Endometrial microvascular endothelial cells (primary cell): Measurements from ENCODE around the gene STUB1. TPM values are rescaled to one million over a fixed set of nuclear protein-coding genes. Genes with fewer than 3 reads are reported as not detected.
"Not testable (repeated sequence)": the region's sequence is repeated elsewhere in the genome, so short reads cannot be mapped to it uniquely, and the experiment has no call there.

Experiments used
- in situ Hi-C: cut with HindIII; loops from 2 replicates; pipeline ENCODE4 v1.10.0; 2017; ENCODE audit warnings: low sequenced_read_pairs, low pct_unique_long_range_greater_than_20kb; ENCODE audit errors: inconsistent ontology term
- total RNA-seq: library from RNA; depleted of rRNA; stranded (reverse); fragments of >200 nt; gene quantifications from one replicate; pipeline ENCODE4 v1.2.3, GENCODE V29; 2015; ENCODE audit errors: inconsistent ontology term

The STUB1 gene
- total RNA-seq, 1 donor from 2014 or later: 229 TPM

DNA sequence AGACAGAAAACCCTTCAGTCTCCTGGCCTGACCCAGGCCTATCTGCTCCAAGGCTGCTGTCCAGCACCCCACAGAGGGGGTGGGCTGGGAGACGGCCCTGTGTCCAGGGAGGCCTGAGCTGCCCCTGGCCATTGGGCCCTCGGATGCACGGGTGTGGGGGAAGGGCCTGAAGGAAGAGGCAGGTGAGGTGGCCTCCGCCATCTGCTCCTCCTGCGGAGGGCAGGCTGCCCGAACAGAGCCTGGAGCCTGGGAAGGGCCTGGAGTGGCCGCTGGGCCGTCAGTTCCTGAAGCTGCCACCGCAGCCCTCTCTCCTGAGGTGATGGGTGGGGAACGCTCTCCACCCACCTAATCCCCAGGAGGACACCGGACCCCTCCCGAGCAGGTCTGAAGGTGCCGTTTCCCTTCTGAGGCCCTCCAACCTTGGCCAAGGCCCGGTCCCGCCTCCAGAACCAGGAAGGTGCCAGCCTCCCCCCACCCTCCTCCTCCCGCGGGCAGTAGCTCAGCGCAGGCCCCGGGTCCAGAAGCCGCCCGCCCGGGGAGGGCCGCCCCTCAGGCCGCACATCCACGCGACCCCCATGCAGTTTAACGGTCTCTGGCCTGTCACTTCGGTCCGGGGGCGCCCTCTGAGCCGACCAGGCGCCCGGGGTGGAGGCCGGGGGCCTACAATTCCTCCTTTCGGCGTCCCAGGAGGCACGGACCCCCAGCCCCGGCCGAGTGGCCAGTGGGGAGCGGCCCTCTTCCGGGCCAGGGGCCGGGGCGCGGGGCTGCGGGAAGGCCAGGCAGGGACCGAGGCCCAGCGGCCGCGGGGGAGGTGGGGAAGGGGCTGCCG lies 24.6 kb downstream of the STUB1 start:
- in situ Hi-C loops: no loop called here

DNA sequence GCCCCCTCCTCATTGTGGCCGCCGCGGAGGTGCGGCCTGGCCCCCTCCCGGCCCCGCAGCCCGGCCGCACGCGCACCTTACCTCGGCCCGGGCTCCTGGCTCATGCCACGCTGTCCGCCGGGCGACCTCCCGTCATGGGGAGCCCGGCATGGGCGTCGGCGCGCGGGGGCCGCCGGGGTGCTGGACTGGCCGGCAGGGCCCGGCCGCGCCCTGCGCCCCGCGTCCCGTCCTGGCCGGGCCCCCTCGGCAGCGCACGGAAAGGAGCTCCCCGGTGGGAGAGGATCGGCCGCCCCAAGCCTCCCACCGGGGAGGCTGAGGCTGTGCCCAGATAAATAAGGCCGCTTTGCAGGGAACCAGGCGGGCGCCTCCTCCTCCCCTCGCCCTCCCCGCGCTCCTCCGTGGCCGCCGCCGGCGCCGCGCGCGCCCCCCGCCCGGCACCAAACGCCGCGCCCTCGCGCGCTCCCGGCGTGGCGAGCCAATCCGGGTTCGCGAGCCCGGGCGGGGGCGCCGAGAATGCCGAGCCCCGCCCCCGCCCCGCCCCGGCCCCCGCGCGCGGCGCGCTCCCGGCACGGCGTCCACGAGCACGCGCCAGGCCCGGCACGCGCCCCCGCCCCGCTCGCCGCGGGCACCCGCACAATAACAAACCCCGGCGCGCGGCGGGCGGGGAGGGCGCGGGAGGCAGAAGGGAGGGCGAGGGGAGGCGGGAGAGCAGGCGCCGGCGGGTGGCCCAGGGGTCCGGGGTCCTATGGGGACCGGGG lies 25.4 kb downstream of the STUB1 start, which contains the start of gene FBXL16:
Gene FBXL16, minus strand, starts transcription at position 371 of the 758 bp plus-strand sequence. CDS start 8,396 bp downstream, outside the sequence.
- in situ Hi-C loops: no loop called here

DNA sequence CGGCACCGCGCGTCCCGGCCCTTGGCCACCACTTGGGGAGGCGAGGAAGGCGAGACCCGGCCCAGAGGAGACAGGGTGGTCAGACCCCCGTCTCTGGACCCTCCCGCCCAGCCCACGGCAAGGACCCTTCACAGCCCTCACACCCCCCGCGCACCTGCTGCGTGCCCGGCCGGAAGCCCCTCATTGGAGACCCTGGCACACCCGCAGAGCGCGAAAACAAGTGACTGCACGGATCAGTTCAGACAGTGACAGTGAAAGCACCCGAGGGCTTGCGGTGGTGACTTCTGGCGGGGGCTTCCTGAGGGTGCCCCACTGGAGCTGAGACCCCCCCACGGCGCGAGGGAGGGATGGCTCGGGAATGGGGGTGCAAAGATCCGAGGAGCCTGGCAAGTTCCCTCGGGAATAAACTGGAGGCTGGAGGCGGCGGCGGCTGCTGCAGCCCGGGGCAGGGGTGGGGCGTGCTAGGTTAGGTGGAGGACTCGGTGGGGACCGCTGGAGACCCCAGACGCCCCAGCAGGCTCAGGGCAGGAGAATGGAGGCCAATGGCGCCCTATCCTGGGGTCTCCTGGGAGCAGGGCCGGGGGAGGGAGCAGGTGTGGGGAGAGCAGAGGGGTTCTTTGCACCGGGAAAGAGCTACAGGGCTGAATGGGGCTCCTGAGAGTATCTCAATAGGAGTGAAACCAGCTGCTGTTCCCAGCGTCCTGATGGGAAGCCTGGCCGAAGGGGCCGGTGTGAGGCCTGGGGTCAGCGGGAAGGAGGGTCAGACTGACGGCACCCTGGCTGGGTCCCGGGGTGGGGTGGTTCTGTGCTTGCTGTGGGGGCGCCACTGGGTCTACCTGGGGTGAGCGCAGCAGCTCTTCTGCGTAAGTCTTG lies 26.2 kb downstream of the STUB1 start:
- in situ Hi-C loops: no loop called here

DNA sequence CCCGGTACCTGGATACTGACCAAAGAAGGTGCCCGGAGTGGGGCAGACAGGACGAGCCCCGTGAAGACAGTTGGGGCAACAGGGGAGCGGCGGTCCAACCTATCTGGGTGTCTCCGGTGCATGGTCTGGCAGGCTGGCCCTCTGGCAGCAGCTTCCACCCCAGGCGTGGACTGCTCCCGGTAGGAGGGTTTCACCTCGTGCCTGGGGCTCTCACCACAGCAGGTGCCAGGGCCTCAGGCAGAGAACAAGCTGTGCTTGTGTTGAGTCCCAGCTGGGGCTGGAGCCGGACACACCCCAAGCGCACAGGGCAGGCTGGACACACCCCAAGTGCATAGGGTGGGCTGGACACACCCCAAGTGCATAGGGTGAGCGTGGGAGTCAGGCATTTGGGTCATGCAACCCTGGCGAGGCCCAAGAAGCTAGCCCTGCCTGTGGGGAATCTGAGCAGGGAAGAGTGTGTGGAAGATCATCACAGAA lies 26.9 kb downstream of the STUB1 start:
- in situ Hi-C loops: no loop called here

DNA sequence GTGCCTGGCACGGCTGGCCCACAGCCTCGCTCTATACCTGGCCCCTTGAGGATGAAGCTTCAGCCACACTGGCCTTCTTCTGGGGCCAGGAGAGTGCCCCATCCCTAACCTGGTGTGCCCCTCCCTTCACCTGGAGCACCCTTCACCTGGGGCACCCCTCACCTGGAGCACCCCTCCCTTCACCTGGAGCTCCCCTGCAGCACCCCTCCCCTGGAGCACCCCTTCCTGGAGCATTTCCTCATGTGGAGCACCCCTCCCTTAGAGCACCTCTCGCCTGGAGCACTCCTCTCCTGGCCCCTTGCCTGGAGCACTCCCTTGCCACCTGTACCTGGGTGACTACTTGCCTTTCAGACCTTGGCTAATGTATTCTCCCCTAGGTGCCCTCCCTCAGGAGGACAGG lies 27.8 kb downstream of the STUB1 start:
- in situ Hi-C loops: no loop called here

DNA sequence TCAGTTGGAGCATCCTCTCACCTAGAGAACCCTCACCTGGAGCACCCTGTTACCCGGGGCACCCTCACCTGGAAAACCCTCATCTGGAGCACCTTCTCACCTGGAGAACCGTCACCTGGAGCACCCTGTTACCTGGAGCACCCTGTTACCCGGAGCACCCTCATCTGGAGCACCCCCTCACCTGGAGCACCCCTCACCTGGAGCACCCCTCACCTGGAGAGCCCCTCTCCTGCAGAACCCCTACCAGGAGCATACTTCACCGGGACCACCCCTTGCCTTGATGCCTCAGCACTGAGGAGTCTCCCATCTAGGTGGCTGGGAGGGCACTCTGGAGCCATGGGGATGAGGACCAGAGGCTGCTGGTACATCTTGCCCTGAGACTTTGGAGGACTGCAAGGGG lies 28.7 kb downstream of the STUB1 start:
- in situ Hi-C loops: no loop called here

DNA sequence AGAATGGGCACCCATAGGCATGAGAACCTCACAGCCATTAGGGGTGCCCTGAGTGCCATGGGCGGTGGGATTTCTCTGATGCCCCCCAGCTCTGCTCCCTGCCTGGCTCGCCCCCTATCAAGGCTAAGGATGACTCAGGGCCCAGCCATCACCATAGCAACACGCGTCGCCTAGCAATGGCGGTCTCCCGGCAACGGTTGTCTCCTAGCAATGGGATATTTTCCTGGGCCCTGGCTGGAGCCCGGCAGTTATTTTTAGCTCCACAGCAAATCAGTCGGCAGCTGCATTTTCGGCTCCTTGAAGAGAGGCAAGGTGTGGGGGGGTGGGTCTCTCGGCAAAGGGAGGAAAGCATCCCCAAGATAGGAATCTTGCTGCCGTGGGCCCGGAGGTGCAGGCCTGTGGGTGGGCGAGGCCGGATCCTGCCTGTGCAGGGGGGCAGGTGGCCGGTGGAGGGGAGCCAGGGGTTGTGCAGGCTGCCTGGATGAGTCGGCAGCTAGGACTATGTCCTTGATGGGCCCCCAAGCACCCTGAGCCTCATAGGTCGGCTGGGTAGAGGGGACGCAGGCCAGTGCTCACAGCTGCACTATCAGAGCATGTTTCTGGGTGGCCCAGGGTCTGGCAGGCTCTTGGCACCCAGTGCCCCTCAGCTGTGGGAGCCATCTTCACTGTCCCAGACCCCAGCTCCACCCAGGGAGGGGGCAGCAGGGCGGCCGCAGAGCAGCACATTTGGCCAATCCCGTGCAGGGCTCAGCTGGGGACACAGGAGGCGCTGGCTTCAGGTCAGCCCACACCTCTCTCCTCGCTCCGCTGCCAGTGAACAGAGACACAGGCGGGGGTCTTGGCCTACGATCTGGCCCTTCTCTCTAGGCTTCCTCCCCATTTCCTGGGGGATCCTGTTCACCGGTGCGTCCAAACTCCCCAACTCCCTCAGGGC lies 29.6 kb downstream of the STUB1 start:
- in situ Hi-C loops: no loop called here

DNA sequence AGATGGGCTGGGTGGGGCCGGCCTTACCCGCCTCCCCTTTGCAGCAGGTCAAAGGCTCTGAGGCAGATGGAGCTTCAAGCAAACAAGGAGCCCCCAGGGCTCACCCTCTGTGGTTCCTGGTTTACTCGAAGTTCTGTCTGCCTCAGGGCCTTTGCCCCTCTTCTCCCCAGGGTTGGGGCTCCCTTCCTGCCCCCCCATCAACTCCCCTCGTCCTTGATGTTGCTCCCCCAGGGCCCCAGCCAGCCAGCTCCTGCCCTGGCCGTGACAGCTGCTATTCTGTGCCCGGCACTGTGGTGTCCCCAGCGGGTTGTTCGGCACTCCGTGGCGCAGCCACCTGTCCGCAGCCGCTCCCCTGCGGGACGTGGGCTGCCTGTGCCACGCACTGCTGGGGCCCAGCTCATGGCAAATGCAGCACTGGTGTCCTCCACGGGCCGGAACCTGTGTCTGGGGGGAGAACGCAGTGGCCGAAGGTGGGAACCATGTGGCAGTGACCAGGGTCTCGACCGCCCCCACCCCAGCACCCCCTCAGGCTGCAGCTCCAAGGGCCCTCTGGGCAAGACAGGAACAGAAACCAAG lies 30.4 kb downstream of the STUB1 start:
- in situ Hi-C loops: no loop called here

DNA sequence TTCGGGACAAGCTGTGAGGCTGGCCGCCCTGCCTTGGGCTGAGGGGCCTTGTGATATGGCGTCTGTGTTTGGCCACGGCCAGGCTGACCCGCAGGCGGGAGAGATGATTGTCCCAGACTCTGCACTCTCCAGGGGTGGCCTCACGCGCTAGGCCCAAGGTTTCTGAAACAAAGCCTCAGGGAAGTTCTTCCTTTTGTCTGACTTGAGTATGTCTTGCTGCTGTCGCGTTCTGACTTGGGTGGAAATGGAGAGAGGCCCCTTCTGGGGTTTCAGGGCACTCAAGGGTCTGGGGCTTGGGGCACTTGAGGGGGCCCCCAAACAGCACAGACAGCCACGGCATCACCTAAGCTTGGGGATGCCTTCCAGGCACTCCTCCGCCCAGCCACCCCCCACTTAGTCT lies 30.9 kb downstream of the STUB1 start:
- in situ Hi-C loops: no loop called here

DNA sequence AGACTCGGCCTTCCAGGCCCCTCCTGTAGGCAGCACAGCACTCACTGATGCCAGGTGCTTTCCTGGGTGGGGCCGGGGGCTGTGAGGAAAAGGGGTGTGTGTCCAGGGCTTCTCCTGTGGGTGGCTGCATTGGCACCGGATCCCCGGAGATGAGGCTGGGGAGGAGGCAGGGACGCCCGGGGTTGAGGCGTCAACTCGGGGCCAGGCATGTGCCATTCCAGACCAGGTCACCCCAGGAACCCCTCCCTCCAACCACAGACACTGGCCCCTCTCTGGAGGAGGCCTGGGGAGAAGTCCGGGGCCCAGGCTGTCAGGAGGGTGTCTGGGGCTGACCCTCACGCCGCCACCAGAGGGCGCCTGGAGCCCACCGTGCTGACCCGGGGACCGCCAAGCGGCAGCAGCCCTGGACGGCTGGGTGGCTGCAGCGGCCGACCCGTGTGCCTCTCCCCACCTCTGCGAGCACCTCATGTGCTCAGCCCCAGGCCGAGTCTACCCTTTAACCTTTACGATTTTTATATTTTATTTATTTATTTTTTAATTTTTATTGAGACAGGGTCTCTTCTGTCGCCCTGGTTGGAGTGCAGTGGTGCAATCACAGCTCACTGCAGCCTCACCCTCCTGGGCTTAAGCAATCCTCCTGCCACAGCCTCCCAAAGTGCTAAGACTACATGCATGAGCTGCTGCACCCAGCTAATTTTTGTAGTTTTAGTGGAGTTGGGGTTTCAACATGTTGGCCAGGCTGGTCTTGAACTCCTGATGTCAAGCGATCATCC lies 31.5 kb downstream of the STUB1 start:
- in situ Hi-C loops: no loop called here

DNA sequence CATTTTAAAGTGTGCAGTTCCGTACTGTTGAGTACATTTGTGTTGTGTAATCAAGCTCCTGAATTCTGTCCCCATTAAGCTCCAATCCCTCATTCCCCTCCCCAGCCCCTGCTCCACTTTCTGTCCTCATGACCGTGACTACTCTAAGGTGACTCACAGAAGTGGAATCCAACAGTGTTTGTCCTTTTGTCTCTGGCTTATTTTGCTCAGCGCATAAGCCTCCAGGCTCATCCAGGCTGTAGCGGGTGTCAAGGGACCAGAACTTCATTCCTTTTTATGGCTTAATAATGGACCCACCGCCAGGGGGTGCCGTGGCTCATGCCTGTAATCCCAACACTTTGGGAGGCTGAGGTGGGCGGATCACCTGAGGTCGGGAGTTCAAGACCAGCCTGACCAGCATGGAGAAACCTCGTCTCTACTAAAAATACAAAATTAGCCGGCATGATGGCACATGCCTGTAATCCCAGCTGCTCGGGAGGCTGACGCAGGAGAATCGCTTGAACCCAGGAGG lies 32.6 kb downstream of the STUB1 start:
- in situ Hi-C loops: not testable (repeated sequence)

DNA sequence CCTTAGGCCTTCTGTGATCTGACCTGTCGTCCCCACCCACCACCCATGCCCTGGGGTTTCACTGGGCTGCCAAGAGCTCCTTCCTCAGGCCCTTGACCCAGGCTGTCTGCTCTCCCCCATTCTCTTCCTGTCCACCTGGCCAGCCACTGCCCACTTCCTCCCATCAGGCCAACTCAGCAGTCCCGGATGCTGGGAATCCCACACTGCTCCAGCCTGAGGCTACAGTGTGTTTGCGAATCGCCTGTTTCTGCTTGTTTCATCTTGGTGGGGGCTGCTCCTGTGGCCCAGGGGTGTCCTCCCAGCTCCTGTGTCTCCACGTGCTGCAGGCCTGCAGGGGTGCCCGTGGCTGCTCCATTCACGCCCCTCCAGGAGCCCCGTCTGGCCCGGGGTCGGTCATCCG lies 33.9 kb downstream of the STUB1 start:
- in situ Hi-C loops: no loop called here

DNA sequence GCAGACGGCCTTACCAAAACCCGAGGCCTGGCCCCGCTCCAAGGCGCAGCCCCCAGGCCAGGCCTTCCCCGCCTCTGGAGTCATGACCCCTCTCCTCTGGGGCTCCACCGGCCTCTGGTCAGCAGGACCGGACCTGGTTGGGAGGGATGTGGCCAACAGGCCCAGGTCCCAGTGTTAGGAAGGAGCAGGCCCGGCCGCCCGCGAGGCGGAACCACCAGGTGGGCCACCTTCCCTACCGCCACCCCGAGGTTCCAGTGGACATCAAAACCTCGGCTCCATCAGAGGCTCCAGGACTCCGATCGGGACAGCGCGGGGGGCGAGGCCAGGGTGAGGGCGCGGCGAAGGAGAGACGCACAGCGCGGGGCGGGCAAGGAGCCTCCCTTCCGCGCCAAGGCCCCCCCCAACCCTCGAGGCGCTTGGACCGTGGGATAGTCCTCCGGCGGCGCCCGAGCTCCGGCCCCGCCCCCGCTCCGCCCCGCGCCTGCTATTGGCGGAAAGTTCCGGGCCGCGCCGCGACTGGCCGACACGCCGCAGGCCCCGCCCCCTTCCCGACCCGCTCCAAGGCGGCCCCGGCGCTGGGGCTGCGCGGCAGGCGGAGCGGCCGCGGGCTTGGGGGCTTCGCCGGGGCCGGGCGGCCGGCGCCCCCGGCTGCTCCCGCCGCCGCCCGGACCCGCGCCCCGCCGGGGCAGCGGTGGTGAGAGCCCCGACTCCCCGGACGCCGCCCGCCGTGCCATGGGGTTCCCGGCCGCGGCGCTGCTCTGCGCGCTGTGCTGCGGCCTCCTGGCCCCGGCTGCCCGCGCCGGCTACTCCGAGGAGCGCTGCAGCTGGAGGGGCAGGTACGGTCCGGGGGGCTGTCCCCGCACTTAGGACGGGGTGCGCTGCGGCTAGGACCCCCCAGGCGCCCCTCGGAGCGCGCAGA lies 34.6 kb downstream of the STUB1 start, which contains the start of gene METRN:
Gene METRN, plus strand, starts transcription at position 561 of the 919 bp plus-strand sequence. Its CDS starts 172 bp downstream, at position 733.
- in situ Hi-C loops: no loop called here

DNA sequence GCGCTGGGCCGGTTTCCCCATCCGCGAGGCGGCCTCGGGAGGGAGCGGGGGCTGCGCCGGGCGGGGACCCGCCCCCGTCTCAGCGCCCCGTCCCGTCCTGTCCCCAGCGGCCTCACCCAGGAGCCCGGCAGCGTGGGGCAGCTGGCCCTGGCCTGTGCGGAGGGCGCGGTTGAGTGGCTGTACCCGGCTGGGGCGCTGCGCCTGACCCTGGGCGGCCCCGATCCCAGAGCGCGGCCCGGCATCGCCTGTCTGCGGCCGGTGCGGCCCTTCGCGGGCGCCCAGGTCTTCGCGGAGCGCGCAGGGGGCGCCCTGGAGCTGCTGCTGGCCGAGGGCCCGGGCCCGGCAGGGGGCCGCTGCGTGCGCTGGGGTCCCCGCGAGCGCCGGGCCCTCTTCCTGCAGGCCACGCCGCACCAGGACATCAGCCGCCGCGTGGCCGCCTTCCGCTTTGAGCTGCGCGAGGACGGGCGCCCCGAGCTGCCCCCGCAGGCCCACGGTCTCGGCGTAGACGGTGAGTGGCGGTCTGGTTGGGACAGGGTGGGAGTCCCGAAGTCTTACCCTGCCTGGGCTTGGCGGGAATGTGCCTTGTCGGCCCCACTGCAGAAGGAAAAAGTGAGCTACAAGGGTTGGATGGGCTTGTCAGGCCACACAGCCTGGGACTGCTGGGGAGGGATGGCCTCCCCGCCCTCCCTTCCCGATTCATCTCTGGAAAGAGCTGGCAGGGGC lies 35.4 kb downstream of the STUB1 start:
- in situ Hi-C loops: no loop called here

DNA sequence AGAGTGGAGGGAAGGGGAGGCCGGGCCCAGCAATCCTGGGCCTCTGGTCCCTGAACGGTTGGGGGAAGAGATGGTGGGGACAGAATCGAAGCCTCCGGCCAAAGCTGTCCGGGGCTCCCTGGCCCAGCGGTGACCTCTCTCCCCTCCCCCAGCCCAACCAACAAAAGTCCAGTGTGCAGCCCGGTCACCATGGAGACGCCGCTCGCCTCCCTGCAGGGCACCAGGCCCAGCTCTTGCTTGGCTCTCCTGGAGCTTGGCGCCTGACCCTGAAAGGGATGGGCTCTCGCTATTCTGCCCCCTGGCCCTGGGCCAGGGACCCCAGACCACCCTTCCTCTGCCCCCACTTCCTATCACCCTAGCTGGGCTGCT lies 36.0 kb downstream of the STUB1 start:
- in situ Hi-C loops: no loop called here
